Hepatic stellate cell (primary cell): ENCODE measurements around the gene KDM2A.

Source experiments
- DNase-seq: peaks from one replicate; pipeline ENCODE4 v3.0.0; 2011; ENCODE audit warnings: low spot score

KDM2A gene

DNA sequence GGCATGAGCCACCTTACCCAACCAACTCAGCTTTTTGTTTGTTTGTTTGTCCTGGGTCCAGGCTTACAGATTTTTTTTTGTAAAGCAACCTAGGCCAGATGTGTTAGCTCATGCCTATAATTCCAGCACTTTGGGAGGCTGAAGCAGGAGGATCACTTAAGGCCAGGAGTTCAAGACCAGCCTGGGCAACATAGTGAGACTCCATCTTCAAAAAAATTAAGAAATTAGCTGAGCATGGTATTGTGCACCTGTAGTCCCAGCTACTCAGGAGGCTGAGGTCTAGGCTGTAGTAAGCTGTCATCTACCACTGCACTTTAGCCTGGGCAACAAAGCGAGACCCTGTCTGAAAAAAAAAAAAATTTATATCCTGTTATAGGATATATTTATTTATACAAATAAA is 118.5 kb downstream of the KDM2A start:
- DNase-seq = no peak

DNA sequence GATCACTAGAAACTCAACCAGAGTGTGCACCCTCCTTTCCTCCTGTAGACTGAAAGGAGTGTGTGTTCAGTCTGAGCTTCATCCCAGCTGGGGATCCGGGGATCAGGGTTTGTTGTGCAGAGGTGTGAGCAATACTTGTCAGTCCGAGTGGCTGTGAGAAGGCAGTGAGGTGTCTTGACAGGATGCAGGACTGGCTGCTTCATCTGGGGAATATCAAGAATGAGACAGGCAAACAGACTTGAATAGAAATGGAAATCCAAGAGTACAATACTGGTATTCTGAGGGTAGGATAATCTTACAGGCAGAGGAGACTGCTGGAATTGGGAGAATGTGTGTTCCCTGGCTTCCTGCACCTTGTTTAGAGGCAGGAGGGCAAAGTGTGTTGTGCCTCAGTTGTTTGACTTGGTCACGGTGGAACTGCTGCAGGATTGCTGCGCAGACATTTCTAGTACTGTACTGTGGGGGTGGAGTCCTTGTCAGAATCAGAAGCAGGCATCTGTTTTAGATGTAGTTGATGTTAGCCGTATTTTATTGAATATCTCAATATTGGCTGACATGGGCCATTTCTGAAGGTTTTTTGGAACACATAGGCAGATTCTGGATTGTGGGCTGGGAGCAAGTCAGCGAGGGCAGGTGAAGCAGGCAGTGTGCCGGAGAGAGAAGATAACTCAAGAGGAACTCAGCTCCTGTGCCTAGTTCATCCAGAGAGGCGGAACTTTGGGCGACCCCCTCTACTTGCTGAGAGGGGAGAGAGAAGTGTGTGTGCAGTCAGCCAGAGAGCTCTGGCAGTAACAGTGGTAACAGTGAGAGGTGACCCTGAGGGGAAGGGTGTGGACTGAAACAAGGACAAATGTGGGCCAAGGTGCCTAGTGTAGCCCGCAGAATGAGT is 120.1 kb downstream of the KDM2A start:
- no peak for DNase-seq

DNA sequence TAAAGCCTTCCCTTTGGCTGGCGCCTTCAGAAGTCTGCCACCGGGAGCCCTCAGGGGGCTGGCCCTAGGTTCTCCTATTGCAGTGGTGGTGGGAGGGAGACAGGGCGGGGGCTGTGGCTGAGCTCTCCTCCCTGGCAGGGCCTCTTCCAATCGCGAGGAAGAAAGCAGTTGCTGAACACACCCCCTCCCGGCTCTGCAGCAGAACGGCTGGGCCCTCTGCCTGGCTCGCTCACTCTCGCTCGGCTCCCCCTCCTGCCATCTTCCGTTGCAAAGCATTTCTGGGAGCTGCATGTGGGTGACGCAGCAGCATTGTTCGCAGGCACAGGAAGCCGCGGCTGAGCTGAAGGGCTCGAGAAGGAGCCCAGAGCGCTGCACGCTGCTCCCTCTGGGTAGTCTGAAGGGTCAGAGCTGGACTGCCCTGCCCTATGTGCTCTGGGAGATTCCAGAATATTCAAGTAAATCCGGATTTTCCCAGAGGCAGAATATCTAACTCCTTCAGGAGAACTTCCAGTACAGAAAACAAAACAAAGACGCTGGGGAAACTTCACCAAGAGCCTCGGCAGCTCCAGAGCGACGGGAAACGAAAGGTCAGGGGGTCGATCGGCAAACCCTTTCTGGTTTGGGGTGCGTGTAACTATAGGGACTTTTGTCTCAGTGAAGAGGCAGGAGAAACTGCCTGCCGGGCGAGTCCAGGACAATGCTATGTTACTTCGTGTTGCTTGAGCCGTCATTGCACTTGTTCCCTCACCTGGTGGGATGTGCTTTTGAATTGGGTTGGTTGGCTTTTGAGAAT is 120.9 kb downstream of the KDM2A start:
- DNase-seq = peak; percentile 92

DNA sequence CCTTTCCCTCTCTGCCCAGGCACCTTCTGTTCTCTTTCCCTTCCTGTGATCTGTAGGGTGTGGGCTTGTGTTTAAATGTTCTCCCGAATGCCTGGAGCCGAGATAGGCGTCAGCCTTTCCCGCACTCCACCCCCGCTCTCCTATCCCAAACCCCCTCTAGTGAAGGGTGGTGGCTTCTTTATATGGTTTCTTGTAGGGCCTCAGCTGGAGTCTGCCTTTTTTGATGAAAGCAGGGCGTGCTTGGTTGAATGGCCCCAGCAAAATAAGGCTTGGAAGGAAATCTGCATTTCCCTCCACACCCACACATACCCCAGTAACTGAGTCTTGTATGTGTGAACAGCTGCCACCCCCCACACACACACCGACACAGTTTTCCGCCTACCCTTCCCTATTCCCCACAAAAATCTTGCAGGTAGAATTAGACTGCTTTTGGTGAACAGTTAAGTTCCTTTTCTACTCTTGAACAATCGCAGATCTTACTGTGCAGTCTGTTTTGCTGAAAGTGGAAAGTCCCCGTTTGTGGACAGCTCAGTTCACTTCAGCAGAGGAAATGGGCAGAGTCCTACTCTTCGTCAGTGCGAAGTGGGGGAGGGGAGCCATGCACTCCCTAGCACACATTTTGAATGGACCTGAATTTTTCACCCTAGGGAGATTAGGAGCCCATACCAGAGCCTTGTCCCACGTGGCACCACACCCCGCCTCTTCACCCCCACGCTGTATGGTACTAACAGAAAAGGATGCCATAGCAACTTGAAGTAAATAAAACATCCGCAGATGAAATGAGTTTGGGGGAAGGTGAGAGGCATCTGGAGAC is 121.7 kb downstream of the KDM2A start:
- DNase-seq = peak; percentile 61

DNA sequence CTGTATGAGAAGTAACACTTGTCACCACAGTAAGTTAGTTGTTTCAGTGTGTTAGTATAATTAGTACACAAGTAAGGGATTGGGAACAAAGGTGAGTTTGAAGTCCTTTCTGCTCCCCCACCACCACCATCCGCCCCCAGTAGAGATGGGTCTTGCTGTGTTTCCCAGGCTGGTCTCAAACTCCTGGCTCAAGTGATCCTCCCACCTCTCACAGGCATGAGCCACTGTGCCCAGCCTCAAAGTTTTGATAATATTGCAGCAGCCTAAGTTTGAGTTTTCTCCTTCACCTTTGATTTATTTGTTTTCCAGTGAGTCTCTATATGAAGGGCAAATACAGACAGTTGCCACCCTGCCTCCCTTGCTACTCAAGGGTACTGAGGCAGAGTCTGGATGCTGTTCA is 123.5 kb downstream of the KDM2A start:
- no peak for DNase-seq

DNA sequence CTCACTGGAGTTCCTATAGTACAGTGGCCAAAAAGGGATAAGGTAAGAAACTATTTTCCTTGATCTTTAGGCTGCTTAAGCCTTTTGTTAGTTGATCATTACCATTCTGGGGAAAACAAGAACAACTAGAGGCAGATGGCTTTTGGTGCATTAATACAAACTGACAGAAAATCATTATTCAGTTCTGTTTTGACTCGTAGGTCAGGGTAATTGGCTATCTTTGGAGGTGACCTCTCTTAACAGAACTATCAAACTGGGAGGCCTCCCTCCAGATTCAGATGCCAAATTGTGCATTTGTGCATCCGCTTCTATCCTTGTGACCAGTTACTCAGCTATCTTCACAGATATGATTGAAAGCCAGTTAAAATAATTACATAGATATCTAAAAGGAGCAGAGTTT is 124.0 kb downstream of the KDM2A start:
- DNase-seq = no peak

DNA sequence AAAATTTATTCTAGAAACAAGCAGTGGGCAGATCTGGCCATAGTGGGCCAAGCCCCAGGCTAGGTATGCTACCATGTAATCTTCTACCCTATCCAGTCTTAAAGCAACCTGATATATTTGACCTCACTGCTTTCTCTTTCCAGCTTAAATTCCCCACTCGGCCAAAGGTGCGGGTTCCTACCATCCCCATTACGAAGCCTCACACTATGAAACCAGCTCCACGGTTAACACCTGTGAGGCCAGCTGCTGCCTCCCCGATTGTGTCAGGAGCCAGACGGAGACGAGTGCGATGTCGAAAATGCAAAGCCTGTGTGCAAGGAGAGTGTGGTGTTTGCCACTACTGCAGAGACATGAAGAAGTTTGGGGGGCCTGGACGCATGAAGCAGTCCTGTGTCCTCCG is 126.0 kb downstream of the KDM2A start:
- DNase-seq = no peak

DNA sequence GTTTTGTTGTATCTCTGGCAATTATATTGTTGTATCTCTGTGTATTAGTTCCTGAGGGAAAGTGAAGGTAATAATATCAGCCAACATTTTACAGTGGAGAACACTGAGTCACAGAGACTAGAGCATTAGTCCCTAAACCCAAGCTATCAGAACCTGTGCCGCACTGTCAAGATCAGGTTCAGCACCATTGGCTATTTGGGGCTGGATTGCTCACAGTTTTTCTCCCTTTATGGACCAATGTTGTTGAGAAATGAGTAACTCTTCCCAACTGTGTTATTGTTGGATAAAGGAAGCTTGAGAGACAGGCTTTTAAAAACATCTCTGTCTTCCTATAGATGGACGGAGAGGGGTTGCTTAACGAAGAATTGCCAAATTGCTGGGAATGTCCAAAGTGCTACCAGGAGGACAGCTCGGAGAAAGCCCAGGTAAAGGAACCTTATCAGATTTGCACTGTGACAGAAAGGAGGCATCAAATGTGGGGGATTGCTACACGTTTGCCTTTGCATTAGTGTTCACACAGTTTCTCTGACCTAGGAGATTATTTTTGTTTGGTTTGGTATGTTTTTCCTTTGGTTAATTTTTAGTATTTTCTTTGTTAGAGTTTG is 129.0 kb downstream of the KDM2A start:
- no peak for DNase-seq

DNA sequence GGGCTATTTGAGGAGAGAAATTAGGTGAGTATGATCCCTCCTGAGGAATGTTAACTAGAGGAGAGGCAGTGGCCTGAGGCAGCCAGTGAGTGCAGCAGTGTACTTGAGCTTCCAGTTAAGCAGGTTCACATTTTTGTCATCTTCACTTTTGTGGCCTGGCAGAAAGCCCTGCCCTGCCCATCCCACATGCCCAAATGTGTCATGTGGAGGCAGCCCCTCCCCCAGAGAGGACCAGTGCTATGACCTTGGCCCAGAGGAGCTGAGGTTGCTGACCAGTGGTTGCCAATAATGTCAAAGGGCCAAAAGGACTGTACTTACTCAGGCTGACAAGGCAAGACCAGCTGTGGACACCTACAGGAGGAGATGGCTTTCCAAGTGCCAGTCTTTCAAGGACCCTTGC is 129.6 kb downstream of the KDM2A start:
- no peak for DNase-seq

DNA sequence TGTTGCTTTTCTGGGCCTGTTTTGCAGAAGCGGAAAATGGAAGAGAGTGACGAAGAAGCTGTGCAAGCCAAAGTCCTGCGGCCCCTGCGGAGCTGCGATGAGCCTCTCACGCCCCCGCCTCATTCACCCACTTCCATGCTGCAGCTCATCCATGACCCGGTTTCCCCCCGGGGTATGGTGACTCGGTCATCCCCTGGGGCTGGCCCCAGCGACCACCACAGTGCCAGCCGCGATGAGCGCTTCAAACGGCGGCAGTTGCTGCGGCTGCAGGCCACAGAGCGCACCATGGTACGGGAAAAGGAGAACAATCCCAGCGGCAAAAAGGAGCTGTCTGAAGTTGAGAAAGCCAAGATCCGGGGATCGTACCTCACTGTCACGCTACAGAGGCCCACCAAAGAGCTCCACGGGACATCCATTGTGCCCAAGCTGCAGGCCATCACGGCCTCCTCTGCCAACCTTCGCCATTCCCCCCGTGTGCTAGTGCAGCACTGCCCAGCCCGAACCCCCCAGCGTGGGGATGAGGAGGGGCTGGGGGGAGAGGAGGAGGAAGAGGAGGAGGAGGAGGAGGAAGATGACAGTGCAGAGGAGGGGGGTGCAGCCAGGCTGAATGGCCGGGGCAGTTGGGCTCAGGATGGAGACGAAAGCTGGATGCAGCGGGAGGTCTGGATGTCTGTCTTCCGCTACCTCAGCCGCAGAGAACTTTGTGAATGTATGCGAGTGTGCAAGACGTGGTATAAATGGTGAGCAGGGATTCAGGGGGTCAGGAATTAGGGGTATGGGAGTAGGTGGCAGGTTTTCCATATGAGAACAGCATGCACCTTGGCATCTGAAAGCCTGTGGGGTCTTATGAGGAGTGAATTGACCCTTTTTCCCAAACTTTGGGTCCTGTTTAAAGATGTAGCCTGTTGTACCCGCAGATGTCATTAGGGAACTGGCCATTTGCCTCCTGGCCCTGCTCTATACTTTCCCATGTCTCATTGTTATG is 131.3 kb downstream of the KDM2A start:
- DNase-seq = no peak

DNA sequence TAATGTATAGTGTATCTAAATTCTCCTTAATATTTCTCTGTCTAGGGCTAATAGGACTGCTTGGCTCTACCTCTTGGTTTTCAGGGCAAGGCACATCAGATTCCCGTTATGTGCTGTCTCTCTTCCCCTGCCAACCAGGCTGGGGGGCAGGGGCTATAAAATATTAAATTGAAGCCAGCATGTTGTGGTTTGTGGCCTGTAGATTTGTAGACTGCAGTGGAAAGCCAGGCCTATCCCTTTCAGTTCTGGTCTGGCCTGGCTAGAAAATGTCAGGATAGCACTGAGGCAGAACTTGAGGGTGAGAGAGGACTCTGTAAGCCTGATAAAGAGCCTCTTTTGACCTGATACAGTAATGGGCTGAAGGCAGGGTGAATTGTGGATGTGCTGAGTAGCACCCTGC is 132.8 kb downstream of the KDM2A start:
- DNase-seq = no peak

DNA sequence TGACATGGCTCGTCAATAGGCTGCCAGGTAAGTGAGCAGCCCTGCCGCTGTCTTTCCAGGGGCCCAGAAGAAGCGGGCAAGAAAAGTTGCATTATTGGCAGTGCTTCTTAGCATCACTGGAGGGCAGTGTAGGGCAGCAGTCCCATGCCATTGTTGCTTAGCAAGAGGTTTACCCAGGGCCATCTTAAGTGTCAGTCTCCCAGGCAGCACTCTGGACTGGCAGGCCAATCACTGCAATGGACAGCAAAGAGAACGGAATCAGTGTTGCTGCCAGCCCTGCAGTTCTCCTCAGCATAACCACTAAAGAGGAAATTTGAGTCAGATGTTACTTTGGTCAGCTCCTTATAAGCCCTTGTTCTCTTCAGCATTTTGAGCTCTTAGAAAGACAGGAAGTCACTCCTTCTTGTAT is 133.8 kb downstream of the KDM2A start:
- no peak for DNase-seq

DNA sequence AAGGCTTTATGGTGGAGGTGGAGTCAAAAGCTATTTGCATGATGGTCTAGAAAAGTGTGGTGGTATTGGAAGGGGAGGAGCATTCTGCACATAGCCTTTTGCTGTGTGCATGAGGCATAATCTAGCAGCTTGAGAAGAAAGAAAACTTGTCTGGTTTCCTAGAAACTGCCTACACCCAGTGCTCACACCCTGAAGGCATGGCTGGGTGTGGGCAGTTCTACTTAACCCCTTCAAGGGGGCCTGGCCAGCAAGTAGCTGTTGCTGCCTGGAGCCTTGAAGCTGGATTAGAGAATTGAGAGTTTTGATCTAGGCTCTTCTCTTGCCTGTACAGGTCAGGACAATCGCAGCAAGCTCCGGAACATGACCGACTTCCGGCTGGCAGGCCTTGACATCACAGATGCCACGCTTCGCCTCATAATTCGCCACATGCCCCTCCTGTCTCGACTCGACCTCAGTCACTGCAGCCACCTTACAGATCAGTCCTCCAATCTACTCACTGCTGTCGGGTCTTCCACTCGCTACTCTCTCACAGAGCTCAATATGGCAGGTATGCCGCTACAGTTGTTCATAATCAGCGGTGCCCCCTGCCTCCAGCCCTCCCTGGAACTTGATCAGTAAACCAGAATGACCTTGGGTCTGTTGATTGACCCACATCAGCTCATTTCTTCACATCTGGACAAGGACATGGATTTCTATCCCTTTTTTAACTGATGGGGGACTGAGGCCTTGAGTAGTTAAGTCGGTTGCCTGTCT is 135.0 kb downstream of the KDM2A start:
- DNase-seq = no peak

DNA sequence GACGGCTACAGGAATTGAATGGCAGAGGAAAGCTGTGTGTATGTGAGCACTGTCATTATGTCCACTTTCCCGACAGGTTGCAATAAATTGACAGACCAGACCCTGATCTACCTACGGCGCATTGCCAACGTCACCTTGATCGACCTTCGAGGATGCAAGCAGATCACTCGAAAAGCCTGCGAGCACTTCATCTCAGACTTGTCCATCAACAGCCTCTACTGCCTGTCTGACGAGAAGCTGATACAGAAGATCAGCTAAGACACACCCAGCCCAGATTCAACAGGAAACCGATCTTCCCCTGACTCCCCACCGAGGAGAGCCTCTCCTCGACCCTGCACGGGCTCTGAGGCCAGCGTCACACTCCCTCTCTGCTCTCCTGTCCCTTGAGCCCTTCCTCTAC is 135.7 kb downstream of the KDM2A start:
- DNase-seq = no peak

DNA sequence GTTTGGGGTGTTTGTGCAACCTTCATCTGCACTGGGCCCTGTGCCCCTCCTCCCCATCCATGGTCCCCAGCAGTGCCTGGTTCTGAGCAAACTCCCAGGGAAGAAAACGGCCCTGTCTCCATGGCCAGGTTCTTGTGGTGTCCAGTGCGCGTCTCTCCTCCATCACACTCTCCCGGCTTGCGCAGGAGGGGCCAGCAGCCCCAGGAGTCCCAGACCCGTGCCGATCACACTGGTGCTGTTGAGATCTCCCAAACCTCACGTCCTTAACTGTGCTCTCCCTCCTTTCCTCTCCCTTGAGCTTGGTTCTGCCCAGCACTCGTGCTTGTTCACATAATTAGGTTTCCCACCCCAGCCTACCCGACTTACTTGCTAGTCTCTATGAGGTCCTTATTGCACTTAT is 136.3 kb downstream of the KDM2A start:
- DNase-seq = no peak

DNA sequence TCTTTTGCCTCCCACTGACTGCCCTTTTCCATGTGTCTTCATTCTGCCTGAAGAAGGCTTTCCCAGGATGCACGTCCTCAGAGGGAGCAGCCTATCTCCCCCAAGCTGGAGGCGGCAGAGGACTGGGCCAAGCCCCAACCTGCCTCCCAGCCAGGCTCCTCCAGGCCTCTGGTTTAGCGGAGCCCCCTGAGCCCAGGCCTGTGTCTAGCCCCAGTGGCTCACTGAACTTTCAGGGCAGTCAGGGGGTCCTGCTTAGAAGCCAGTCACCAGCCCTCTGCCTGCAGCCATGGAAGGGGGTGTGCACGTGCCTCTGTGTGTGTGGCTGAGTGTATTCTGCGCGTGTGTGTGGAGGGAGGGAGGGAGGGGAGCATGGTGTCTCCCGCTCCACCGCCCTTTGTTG is 136.8 kb downstream of the KDM2A start:
- no peak for DNase-seq

DNA sequence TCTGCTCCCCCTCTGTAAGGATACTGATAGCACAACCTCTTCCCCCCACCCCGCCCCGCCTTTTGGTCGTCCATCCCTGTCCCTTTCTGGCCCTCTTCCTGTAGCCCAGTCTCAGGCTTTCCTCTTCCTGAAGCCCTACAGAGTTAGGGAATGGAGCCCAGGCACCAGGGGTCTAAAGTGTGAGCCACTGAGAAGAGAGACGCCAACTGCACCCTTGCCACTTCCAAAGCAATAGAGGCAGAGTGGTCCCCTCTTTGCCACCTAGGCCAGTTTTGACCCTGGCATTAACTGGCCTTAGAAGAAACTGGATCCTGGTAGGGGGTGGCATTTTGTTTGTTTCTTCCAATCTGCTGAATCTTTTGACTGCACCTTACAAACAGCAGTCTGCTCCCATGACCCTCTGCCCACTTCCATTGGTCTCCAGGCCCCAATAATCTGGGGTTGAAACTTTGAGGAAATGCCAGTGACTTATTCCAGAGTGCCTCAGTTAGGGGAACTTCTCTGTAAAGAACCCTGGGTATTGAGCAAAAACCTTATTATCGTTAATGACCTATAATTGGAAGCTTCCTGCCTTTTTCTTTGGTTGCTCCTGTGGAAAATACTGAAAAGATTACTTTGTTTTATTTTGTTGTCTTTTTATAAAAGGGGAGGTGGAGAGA is 137.5 kb downstream of the KDM2A start:
- no peak for DNase-seq

DNA sequence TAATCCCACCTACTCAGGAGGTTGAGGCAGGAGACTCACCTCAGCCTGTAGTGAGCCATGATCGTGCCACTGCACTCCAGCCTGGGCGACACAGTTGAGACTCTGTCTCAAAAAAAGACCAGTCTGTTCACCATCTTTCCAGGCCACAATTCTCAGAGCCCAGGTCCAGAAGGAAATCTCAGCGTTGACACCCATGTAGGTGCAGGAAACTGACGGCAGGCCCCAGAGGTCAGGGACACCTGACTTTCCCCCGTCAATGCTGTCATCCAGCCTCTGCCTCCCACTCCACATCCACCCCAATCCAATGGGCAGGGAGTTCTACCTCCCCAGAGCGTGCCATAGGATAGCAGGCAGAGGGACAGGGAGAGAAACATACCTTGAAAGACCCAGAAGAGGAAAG is 141.3 kb downstream of the KDM2A start:
- DNase-seq = no peak

DNA sequence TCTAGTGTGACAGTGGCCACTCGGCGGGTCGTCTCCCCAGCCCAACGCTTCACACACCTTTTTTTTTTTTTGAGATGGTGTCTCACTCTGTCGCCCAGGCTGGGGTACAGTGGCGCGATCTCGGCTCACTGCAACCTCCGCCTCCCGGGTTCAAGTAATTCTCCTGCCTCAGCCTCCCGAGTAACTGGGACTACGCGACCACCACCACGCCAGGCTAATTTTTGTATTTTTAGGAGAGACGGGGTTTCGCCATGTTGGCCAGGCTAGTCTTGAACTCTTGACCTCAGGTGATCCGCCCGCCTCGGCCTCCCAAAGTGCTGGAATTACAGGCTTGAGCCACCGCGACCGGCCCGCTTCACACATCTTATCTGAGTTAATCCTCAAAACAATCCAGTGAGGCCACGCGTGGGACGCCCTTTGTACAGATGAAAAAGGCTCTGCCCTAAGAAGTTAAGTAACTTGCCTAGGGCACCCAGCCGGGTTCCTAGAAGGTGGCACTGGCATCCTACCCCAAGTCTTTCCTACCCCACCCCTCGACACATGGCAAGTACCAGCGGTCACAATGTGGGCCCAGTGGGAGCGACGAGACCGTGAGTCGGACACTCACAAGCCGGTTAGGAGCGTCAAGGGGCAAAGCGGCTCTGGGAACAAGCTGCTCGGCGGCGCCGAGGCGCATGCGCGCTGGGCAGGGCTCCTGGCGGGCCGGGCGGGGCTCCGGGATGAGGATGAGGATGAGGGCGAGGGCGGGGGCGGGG is 142.0 kb downstream of the KDM2A start:
- peak; percentile 89 for DNase-seq
